Erythroblast (primary cell): Measurements from ENCODE around the gene TOM1L2.

ENCODE experiments used
- DNase-seq, 2 experiments: peaks; one replicate each; lab custom pipeline; 2025; lab: John Stamatoyannopoulos, UW
- GATA1 ChIP-seq: IDR thresholded peaks from 2 replicates; pipeline ENCODE4 v1.6.1; 2011; ENCODE audit warnings: low read depth, mild to moderate bottlenecking, control low read depth, low read length, moderate library complexity
- POLR2A ChIP-seq: IDR thresholded peaks from 2 replicates; pipeline ENCODE4 v1.6.1; 2011; ENCODE audit warnings: mild to moderate bottlenecking, low read length

Gene TOM1L2

GRCh38 chr17:17836250-17836817, 135.9 kb downstream of the TOM1L2 start:
- peak; percentile 98 to 99 for DNase-seq
- TF ChIP-seq GATA1 (no peak), POLR2A (peak; percentile 98)

DNA sequence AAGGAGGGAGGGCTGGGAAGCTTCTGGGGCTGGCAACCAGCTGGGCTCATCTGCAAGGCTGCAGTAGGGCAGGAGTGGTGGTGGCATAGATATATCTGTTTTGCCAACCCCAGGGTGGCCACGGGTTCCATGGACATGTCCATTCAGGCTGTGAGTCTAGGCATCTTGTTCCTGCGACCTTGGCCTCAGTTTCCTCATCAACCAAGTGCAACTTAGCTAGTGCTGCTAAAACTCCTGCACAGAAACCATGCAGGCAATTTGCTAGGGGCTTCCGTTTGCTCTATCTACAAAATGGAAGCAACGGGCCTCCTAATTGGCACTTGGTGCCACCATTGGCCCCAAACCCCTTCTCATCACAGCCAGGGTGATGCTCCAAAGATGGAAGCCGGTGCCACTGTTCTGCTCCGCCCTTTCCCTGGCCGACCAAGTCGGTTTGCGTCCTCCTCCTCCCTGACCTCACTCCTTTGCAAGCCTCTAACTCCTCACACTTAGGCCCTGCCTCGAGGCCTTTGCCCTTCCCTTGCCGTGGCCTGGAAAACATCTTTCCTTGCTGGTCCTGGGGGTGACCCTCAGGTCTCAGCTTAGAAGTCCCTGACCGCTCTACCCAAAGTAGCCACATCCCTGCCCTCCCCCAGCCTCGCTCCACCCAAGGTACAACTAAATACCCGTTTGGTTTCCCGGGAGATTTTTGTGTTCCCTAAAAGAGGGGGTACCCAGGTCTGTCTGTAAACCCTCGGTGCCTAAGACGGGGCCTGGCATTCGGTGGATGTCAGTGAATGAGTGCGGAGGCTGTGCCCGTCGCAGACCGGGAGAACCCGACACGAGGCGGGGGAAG, 136.6 kb downstream of the TOM1L2 start:
- peak; percentile 64 to 78 for DNase-seq
- TF ChIP-seq GATA1 (no peak), POLR2A (no peak)

DNA sequence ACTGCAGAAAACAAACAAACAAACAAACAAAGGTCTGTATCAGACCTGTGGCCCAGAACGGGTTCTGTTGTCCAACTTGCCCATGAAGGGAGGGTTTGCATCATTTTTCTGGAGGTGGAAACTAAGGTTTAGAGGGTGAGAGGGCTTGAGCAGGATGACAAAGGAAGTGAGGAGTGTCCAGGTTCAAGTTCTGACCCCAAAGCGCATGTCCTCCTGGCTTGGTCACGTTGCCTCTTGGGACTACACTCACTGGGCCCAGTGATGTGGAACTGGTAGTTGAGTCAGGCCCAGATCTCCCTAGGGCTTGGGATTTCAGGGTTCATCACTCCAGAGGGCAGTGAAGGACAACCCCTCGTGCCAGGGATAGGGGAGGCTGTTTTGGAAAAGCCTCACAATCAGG, 137.2 kb downstream of the TOM1L2 start:
- TF ChIP-seq POLR2A: no peak
- no peak for TF ChIP-seq GATA1
- DNase-seq: no peak

DNA sequence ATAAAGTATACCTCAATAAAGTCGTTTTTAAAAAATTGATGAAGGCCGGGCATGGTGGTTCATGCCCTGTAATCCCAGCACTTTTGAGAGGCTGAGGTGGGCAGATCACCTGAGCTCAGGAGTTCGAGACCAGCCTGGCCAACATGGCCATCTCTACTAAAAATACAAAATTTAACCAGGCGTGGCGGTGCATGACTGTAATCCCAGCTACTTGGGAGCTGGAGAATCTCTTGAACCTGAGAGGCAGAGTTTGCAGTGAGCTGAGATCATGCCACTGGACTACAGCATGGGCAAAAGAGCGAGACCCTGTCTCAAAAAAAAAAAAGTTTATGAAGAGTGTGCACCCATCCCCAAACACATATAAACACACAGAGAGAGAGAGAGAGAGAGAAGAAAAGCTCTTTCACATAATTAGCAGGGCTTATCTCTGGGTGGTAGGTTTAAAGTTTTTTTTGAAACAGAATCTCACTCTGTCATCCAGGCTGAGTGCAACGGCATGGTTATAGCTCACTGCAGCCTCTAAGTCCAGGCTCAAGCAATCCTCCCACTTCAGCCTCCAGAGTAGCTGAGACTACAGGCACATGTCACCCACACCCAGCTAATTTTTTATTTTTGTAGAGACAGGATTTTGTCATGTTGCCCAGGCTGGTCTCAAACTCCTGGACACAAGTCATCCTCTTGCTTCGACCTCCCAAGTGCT, 138.4 kb downstream of the TOM1L2 start:
- TF ChIP-seq POLR2A (no peak), GATA1 (no peak)
- DNase-seq: peak; percentile 71 to 72

GRCh38 chr17:17832032-17832363, 140.2 kb downstream of the TOM1L2 start:
- DNase-seq: no peak
- TF ChIP-seq POLR2A (no peak), GATA1 (no peak)

DNA sequence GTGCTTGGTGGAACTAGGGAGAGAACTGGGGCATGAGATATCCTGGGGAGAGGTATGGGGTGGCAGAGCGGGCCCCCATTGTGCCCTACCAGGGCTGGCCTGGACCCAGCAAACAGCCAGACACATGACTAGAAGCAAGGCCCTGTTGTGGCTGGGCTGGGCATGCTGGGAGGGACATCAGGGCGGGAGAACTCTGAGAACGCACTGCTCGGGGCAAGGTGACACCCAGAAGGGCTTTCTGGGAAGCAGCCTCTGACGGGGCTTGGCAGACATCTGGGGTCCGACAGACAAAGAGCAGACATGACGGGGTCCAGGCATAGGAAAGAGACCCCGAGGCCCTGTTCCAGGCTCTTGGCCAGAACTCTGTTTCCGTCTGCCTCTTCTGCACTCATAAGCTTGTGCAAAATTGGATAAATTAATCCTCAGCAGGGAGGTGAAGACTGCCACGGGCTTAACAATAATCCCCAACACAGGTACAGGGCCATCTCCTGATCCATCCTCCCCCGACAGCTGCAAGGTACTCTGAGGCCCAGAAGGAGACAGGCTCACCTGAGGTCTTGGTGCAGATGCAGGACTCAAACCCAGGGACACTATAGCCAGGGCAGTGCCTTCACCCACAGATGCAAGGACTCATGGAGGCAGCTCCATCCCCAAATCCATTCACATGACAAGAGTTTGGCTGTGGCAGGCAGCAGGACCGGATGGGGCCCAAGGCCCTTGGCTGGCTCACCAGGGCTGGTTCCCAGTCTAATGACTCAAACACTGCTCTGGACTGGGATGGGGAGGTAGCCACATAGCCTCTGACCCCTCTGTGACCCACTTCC, 140.8 kb downstream of the TOM1L2 start:
- no peak for TF ChIP-seq POLR2A
- no peak for TF ChIP-seq GATA1
- DNase-seq: no peak

- no peak for DNase-seq
- TF ChIP-seq POLR2A: no peak
- TF ChIP-seq GATA1: no peak
Measured at GRCh38 chr17:17830740-17831207, 141.4 kb downstream of the TOM1L2 start.

DNA sequence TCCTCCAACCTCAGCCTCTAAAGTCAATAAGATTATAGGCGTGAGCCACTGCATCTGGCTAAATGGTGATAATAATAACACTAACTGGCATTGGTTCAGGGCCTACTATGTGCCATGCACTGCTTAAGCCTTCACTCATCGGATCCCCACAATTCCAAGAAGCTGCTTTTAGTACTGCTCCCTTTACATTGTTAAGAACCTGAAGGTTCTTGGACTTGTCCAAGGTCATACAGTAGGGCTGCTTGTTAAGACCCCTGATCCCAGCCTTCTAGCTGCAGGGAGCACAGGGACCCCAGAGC, 142.0 kb downstream of the TOM1L2 start:
- TF ChIP-seq POLR2A (no peak), GATA1 (no peak)
- no peak for DNase-seq

DNA sequence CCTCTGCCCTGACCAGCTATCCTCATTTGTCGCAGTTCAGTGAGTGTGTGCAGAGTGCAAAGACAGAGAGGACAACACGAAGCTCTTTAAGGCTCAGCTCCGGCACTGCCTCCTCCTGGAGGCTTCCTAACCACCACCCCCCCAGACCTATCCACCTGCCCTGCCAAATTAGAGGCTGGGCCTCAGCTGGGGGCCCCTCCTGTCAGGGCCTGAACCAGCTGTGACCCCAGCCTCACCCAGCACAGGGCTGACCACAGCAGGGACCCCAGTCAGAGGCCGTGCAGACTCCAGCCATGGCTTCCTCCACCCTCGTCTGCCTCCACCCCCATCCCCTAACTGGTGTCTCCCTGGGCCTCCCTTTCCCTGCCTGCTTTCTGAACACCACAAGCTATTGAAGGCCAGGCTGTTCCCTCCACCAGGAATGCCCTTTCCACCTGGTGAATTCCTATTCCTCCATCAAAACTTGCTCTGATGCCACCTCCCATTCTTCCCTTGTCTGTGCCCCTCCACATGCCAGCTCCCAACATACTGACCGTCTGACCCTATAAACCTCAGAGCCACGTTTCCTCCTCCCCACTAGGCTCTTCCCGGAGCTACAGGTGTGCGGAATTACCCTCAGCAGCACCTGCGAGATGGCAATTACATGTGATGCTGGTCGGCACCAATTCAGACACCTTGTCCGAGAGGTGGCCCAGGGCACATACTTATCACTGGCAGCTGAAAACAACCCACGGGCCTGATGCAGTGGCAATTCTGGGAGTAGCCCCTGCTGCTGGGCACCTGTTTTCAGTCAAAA, 144.2 kb downstream of the TOM1L2 start:
- no peak for TF ChIP-seq GATA1
- no peak for TF ChIP-seq POLR2A

DNA sequence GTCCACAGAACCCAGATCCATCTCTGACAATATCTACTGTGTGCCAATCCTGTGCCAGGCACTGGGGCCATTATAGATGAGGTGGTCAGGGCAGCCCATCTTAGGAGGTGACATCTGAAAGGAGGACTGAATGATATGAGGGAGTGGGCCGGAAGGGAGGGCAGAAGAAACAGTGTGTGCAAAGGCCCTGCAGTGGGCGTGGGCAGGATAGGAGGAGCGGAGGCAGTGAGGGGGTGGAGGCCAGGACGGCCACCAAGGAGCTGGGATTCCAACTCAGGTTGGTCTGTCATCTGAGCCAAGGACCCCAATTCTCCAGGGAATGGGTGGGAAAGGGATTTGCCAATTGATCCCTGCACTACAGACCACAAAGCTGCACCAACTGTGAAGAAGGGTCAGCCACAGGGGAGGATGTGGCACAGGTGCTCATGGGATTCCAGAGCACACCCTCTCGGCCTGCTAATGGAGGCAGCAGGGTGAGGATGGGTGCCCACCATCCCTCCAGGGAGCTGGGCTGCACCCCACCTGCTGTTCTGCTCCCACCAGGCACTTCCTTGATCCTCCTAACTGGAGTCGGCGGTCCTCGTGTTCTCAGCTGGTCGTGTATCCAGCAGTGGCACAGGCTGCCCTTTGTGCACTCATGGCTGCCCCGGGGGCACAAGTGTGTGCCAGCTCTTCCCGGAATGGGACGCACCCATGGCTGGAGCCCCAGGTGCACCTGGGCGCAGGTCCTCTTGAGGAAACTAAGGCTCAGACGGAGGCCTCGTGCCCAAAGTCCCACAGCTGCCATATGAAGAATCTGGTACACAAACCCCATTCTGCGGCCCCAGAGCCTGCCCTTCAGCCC, 145.0 kb downstream of the TOM1L2 start:
- DNase-seq: no peak
- TF ChIP-seq POLR2A (no peak), GATA1 (no peak)

More for the DNA sequence above, 144.2 kb downstream of the TOM1L2 start:
- no peak for DNase-seq

- TF ChIP-seq GATA1 (no peak), POLR2A (no peak)
- no peak for DNase-seq
Measured at GRCh38 chr17:17826342-17826713, 145.9 kb downstream of the TOM1L2 start.
